Transverse colon (tissue), 4 donors: Measurements from ENCODE around the gene ASB13.

Source experiments
- CTCF ChIP-seq, 5 experiments: fragments of 200-600 bp in 3 of 5; fragments of 450-650 bp in 2 of 5; sonication (generic) in 3 of 5; IDR thresholded peaks; 1 replicate in 2 of 5; 2 replicates in 3 of 5; pipeline ENCODE4 v1.5.1; 2016 to 2017; ENCODE audit warnings: antibody characterized with exemption in 5 of 5, inconsistent platforms in 3 of 5, mild to moderate bottlenecking in 2 of 5, moderate library complexity in 1 of 5
- EP300 ChIP-seq: sonication (generic); formaldehyde crosslinking; IDR thresholded peaks from one replicate; pipeline ENCODE4 v1.6.1; 2017; ENCODE audit warnings: antibody characterized with exemption, low read depth
- POLR2A ChIP-seq: fragments of 450-650 bp; IDR thresholded peaks from one replicate; pipeline ENCODE4 v1.6.1; 2016; ENCODE audit warnings: antibody characterized with exemption, mild to moderate bottlenecking, moderate library complexity
- POLR2AphosphoS5 ChIP-seq, 3 donors: sonication (generic); formaldehyde crosslinking; IDR thresholded peaks; one replicate each; pipeline ENCODE4 v1.6.1; 2016; ENCODE audit warnings: antibody characterized with exemption in 3 of 3

- TF ChIP-seq CTCF (IDR thresholded peaks at IDR 0.05) (no peak), POLR2AphosphoS5 (IDR thresholded peaks at IDR 0.05) (no peak), POLR2A (no peak), EP300 (no peak)
These were observed 61.4 kb downstream of the ASB13 start for GRCh38 chr10:5604961-5605360.
